NCI-H69 (cell line): ENCODE data around the gene CCNK.

Experiments
- DNase-seq: peaks from one replicate; lab custom pipeline; 2025; lab: John Stamatoyannopoulos, UW

The CCNK gene

DNA sequence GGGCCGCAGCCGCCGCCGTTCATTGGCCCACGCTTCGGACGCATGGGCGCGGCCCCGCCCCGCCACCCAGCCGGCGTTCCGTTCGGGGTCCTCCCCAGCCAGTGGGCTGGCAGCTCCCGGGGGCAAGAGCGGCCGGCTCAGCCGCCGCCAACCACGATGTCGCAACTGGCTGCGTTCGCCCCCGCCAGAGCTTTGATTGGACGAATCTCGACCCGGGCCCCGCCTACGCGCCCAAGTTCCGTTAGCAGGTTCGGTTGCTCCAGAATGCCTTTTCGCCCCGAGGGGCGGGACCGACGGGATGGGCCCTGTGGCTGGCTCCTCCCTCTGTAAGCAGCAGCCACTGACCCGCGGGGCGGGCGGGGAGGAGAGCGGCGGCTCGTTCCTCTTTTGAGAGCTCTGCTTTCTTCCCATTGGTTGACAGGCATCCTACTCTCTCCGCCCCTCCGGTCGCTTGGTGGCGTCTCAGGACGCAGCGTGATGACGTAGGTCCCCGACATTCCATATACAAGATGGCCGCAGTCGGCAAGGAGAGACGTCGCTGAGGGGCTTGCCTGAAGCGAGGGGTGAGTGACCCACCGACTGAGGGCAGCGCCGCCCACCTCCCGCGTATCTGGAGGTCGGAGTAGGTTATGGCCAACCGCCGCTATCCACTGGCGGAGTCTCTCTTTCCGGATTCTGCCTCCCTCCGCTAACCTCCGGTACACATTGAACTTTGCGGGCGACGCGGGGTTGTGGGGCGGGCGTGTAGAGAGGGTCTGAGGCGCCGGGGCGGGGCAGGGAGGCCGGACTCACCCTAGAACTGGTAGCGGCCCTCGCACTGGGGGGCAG is at the start of gene CCNK:
TSS of gene CCNK (plus strand) at position 493 of the 828 bp plus-strand sequence. CDS start 11,269 bp downstream, outside the sequence.
- DNase-seq, result peak; percentile 100

DNA sequence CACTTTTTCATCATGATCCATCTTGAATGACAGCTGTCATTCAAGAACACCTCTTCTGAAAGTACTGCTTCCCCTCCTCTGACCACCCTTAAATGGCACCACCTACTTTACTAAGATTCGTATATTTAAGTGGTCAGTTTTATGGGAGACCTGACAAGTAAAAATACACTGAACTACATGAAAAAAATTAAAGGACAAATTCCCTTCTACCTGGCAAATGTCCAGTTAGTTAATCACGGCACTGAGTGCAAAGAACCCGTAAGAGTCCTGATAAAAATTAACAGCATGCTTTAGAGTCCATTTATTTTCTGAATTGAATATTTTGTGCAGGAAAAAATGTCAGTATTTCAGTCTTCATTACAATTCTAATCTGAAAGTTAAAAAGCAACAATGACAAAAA is 49.2 kb upstream of the CCNK start:
- no peak for DNase-seq

DNA sequence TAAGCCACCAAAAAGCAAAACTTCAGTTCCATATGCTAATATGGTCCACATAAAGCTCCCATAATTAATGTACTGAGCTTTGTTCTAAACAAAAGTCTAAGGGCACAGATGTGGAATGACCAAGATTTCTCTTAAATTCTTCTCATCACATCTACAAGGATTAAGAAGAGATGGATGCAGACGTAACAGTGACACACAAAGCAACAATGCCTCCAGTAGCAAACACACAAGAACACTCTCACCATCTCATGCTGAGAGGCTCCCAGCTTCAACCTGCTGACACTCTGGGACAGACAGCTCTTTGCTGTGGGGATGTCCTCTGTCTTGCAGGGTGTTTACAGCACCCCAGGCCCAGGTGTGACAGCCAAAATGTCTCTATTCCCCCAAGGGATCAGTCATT is 48.7 kb upstream of the CCNK start:
- no peak for DNase-seq

DNA sequence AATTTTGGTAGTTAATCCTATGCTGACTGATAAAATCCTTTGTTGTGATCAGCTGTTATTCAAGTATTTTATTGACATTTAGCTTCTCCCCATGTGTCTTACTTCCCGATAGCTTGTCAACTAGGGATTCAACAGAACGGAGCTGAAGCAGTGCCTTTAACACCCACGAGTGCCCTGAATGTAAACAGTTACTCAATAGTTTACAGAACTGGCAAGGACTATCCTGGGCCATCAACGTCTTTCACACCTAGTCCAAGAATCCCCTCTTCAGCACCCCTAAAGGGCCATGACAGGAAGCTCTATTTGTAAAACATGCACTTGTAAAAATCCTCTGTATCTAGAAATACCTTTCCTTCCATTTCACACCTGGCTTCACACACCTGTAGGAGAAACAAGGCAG is 45.9 kb upstream of the CCNK start:
- no peak for DNase-seq

DNA sequence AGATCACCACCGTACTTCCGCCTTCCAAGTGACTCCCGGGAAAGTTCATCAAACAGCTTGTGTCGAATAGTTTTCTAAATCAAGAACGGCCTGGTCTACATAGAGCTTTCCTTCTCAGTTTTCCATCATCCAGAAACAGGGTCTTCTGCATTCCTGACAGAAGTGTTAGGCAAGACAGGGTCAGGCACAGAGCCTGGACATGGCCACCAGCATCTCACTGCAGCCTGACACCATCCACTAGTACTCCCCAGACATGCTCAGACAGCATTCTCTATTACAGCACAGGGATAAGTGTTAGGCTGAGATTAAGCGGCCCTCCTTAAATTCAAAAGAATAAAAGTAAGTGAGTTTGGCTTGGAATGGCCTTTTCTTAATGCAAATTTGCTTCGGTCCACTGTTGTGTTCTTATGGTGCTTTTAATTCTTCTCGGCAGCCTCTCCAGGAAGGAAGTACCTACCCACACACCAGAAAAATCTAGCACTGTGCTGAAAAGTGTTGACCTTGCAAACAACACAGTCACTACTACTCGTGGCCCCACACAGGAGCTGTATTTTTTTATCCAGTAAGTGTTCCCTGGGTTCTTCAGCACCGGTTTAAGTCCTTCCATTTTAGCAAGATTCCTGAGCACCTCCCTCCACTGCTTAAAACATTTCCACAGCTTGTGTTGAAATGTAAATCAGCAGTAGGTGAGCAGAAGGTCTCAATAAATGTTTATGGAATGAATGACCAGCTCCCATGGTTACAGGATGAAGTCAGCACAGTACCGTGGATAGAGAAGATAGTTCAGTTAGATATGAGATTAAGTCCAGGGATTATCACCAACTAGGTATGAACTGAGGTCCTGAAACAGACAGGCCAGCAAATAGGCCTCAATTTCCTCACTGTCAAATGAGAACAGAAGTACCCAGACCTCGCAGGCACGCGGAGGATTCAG is 44.7 kb upstream of the CCNK start:
- DNase-seq, result no peak

DNA sequence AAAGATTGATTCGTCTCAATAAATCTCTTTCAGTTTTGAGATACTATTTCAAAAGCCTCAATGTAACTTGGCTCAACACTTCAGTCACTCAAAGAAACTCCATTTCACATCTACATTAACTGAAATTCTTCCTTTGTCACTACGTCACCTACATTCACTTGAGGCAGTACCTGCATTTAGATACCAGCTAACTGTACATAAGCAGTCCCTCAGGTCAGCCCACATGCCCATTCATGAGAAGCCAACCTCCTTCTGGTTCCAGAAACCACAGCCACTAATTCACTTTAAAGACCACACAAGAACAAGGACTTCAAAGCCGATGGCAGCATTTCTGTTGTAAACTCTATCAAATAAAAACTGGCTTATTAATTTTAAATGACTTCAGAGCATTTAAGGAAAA is 43.5 kb upstream of the CCNK start:
- DNase-seq, result no peak

DNA sequence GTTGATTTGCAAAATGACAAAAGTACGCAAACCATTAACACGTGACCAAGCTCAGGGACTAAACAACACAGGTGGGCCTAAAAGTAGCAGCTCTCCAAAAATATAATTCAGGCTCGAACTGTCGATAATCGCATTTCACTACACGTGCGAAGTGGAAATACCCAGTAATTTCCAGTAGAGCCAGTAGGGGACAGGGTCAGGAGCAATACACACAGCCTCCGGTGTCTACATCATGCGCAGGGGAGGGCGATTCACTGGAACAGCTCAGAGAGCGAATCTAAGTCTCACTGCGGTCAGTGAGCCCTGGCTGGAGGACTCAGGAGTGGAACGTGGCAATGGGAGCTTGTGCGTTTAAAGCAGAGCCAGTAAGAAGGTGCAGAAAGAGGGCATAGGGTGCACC is 40.9 kb upstream of the CCNK start:
- DNase-seq, result no peak

DNA sequence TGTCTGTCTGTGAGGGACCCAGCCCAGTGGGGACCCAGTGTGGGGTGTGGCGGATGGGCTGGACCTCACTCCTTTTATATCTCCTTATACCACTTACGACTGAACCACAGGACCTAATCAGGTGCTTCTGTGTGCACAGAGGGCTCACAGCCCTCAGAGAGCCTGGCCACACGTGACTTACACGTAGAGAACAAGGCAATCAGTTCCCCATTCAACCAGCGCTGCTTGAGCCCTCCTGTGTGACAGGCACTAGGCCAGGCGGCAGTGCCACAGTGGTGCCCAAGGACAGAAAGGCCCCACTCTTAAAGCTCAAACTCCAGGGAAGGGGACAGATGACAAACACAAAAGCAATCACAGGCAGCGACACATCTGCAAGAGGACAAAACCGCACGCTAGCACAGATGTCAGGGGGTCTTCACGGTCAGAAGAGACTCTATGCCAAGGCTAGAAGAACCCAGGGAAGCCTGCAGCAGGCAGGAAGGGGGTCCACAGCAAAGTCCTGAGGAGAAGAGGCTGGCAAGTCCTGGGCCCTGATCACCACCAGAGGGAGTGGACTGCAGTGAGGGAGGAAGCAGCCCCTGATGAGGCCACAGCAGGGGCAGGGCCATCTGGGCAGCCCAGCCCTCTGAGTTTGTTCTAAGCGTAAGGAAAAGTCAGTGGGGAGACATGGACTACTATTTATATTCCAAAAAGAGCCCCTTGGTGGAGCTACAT is 39.9 kb upstream of the CCNK start:
- DNase-seq, result no peak

DNA sequence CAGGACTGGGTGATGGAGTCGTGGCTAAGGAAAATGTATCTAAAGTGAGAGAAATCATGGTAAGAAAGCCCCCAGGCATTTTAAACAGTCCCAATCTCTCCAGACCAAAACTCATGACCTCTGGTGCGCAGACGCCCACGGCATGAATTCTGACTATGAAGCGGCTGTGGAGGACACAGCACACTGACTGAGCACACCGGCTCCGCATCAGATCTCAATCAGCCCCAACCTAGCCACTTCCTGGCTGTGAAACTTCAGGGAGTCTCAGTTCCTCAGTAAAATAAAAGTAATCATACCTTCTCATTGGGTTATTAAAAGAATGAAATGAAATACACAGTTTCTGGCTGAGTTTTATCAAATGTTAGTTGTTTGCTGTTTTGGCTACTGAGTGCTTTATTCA is 39.3 kb upstream of the CCNK start:
- no peak for DNase-seq

DNA sequence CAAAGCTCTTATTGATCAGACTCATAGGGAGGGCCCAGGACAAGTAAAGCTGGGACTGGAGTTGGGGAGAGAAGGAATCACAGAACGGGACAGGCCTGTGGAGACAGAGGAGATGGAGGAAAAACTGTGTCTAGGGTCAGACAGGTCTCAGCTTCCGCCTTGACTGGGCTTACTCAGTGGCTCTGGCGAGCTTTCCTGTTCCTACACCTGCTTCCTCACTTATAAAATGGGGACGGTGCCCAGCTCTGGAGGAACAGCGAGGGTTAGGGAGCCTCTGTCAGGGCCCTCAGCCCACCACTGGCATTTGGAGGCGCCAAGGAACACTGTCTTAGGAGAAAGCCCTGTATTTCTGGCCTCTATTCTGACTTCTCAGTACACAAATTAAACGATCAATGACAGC is 35.3 kb upstream of the CCNK start:
- DNase-seq, result no peak

DNA sequence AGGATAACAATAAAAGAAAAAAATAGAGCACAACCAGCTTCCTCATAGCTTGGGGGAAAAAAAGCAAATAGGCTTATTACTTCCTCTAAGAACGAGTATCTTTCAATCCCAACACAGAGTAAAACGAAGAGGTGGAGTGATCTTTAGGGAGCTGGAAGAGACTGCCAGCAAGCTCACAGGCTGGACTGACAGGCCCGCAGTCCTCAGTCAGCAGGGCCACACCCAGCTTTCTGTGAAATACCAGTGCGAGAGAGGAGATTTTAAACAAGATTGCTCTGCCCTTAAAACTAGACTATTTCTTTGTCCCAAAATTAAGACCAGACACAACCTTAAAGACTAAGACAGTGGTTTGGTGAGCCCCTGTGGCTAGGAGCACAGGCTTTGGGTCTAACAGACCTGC is 33.5 kb upstream of the CCNK start:
- DNase-seq, result no peak

DNA sequence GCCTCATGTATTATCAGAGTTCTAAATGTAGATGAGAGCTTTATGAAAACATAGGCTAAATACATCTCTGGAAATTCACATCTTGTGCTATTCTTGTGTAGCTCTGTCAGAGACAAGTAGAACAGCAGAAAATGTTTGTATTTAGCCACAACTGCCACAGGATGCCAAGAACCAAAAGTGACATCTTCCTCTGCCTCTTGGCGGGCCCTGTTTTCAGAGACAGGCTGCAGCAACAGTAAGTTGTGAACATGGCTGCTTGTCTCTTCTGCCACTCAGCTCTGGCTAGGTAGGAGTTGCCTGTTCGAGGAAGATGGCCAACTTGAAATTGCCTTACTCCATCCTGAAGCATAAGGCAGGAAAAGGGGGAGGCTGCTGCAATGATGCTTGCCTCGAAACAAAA is 30.9 kb upstream of the CCNK start:
- DNase-seq, result no peak

DNA sequence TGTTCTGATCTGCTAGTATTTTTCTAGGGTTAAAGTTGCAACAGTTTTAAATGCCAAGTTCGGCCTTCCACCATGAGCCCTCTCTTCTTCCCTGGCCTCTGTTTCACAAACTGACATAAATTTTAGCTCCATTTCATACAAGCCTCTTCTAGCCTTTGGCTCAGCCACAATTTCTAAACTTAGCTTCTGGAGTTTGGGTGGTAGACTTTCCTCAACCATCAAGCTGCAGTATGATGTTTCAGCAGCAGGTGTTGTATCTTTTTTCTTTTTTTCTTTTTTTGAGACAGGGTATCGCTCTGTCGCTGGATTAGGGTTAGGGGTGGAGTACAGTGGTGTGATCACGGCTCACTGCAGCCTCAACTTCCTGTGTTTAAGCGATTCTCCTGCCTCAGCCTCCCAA is 30.0 kb upstream of the CCNK start:
- DNase-seq, result no peak

DNA sequence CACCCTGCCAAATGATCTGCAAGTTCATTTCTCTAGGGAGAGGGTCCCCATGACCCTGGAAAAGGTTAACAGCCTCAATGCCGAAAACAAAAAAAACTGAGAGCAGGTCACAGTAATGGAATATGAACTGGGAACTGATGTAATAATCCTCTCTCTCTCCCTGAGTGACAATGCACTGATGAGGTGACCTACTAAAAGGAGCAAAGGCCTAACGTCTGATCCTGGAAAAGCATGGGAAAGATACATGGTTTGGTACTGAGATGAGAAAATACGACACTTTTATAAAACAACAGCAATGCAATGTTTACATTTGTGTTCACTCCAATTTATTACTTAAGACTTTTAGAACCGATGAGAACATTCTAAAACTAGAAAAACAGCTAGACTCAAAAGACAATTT is 28.2 kb upstream of the CCNK start:
- no peak for DNase-seq

DNA sequence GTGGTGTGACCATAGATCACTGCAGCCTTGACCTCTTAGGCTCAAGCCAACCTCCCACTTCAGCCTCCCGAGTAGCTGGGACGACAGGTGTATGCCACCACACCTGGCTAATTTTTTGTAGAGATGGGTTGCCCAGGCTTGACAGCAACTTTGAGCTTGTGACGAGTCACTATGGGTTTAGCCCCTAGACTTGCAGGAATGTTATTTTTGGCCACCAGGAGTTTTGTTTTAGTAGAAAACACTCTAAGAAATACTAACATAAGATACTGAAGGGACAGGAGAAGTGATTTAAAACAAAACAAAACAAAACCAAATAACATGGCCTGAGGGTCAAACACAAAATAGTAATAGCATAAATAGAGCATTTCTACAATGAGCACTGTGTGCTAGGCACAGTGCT is 27.0 kb upstream of the CCNK start:
- DNase-seq, result no peak

DNA sequence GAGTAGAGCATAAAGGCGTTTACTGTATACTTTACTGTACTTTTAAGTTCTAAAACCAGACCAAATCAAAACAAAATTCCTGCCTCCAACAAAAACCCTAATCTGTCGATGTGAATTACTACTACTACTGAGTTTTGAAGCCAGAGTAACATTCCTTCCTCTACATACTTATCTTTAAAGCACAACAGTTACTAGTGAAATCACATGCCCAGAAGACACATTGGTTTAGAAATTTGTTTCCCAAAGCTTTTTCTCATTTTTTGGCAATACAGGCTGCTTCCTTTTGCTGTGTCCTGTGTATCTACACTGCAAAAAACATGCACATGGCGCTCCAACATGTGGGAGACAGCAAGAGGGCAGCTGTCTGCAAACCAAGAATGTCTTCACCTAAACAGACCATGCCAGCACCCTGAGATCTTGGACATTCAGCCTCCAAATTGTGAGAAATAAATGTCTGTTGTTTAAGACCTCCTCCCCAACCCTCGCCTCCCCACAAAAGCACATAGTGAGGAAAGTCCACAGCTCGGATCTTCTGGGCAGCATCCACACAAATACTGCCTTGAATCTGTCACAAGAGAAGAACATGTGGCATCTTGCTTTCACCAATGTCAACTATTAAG is 21.6 kb upstream of the CCNK start:
- no peak for DNase-seq

DNA sequence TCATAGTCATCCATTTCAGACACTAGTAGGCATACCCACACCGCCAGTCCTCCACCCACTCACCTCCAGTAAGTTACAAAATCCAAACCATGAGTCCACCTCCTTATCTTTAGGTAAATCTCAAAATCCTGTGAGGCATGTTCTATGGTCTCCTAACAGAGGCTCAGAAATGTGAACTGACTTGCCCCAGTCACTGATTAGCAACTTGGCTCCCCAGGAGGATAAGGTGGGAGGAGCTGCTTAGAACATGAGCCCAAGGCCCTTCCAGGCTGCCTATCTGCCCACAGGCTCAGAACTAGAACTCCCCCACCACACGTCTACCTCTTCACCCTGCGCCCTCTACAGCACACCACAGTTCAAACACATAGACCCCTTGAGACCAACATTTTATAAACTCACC is 20.4 kb upstream of the CCNK start:
- DNase-seq, result no peak

DNA sequence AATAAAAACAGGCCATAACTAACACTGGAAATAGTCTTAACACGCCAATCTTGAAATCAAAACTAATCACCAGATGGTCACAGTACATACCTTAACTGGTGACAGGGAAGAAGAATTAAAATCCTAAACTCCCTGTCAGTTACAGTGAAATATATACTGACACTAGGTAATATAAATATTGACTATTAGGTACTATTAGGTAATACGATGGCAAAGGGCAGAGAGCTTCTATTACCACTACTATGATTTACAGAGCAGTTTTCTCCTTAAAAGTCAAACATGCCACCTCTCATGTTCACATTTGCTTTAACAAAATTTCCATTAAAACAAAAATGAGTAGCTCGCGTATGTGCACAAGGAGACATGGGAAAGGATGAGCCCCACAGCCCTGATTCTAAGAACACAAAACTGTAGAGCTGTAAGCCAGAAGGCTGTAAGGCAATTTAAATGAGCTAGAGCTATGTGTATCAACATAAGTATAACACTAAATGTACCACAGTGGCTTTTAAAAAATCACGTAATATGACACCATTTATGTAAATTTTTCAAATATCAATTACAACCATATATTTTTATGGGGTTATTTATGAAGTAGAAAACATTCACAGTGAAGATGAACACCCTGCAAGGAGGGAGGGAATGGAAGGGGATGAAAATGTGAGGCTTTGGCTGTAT is 19.7 kb upstream of the CCNK start:
- DNase-seq, result no peak

DNA sequence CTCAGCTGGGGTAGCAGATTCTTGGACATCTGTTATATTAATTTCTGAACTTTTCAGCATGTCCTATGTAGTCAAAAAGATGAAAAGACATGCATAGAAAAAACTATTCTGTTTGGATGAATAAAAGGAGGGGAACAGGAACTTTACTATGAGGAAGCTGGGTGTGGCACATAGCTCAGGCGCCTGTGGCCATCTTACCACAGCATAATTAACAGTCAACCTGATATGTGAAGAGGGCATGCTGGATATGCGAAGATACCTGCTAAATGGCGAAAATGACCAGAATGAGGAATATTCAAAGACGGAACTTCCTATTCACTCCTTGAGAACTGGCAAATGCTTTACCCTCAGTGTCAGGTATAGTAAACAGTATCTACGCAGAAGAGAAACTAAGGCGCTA is 19.0 kb upstream of the CCNK start:
- no peak for DNase-seq

DNA sequence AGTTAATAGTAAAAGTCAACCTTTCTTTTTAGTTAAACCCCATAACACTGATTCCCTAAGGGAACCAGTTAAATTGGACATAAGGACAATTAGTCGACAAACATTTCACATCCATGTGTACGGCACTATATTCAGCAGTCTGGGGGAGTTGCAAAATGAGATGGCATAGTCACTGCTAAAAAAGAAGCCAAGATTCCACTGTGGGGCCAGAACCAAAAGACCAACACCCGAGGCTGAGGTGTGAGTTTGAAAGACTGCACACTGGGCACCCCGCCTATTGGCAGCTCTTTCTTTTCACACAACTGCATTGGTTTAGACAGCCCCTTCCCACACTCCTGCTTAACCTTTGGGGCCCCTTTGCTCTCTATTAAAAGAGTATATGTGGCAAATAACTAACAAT is 17.2 kb upstream of the CCNK start:
- DNase-seq, result no peak

DNA sequence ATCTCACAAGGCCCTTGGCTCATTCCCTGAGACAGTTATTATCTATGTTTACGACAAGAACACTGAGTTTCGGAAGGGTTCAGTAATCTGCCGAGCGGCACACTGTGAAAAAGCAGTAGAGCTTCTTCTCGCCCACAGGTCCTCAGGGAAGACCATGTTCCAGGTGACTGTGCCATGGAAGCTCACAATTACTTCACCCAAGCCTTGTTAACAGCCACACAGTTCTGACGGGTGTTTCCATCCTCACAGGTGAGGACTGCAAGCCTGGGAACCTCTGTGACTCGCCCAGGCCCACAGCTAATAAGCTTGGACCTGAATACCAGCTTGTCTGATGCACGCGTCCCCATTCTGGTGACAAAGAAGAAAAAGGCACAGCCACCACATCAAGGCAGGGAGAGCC is 15.9 kb upstream of the CCNK start:
- DNase-seq, result no peak

DNA sequence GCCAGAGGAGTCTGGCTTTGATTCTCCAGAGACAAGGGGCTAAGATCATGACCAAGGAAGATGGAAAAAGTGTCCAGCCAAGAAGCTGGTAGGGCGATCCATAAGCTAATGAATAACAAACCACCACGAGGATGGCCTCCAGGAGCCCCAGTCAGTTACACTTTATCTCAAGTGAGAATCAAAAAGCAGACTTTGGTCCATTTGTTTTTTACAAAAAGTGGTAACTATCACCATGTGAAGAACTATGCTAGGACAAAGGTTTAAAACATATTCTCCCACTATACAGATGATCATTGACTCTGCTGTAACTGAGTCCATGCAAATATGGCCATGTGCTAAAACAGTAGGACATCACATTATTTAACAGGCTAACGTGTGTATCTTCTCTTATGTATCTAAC is 14.5 kb upstream of the CCNK start:
- DNase-seq, result no peak
